ENCODE measurements around the gene ZNF804A.

DNA sequence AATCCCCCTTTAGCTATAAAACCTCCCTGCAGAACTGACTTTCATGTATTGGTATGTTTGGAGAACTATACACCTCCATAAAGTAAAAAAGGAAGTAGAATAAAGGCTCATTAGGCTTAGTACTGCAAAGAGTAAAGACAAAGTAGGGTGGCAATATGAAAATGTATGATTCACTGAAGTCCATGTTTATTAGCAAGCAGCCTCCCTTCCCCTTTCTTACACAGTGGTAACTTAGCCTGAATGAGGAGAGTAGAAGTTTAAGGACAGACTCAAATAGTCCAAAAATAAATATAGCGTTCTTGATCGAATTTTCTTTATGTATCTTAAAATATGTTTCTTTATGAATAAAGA lies 1.5 kb downstream of the ZNF804A start:
- no peak for TF ChIP-seq POLR2A (IDR thresholded peaks at IDR 0.05)
- TF ChIP-seq, protein P1, sequence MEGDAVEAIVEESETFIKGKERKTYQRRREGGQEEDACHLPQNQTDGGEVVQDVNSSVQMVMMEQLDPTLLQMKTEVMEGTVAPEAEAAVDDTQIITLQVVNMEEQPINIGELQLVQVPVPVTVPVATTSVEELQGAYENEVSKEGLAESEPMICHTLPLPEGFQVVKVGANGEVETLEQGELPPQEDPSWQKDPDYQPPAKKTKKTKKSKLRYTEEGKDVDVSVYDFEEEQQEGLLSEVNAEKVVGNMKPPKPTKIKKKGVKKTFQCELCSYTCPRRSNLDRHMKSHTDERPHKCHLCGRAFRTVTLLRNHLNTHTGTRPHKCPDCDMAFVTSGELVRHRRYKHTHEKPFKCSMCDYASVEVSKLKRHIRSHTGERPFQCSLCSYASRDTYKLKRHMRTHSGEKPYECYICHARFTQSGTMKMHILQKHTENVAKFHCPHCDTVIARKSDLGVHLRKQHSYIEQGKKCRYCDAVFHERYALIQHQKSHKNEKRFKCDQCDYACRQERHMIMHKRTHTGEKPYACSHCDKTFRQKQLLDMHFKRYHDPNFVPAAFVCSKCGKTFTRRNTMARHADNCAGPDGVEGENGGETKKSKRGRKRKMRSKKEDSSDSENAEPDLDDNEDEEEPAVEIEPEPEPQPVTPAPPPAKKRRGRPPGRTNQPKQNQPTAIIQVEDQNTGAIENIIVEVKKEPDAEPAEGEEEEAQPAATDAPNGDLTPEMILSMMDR (IDR thresholded peaks at IDR 0.05), result no peak

Data from uterus (tissue), 2 donors.